ENCODE measurements around the gene PDGFC. TPM values are rescaled to one million over a fixed set of nuclear protein-coding genes. Genes with fewer than 3 reads are reported as not detected.
"Not testable (repeated sequence)": the region's sequence is repeated elsewhere in the genome, so short reads cannot be mapped to it uniquely, and the experiment has no call there.

Gene PDGFC
- total RNA-seq, 1 experiment from 2014 or later: 33.1 TPM

- Histone ChIP-seq H3K9me3 (ENCODE audit: insufficient read depth, low read depth) (no peaks in the 10 kb centered on the region; the same call in none of the 2 replicates), H3K4me3 (no peak overlapping the region), H3K4me1 (replicated peaks; ENCODE audit: insufficient read depth) (peaks cover 16% of the 10 kb centered on the region), H3K36me3 (ENCODE audit: low read depth) (no peaks in the 10 kb centered on the region), H3F3A (ENCODE audit: insufficient read depth, low read depth) (peaks cover 15% of the 10 kb centered on the region; the same call in 1 of the 2 replicates), H3K4me2 (no peak overlapping the region; the same call in 1 of the 2 replicates), H3K79me2 (ENCODE audit: low read depth) (no peaks in the 10 kb centered on the region), H4K20me1 (ENCODE audit: insufficient read depth) (no peaks in the 10 kb centered on the region), H3K9me2 (ENCODE audit: insufficient read depth) (no peaks in the 10 kb centered on the region), H3K27ac (peak overlapping the region; percentile 66), H3K27me3 (ENCODE audit: insufficient read depth, low read depth) (no peaks in the 10 kb centered on the region), H2AFZ (no peak overlapping the region; the same call in 1 of the 2 replicates)
- DNase-seq: no peak
- CTCF ChIA-PET: no interaction called here
- no TSS peak for BruUV-seq (replicated peaks)
- TF ChIP-seq CTCF (conservative IDR thresholded peaks at IDR 0.05) (no peak), EZH2 (IDR thresholded peaks at IDR 0.05; ENCODE audit: low read depth) (no peak)
- intact Hi-C loops (cut with micrococcal nuclease; ENCODE audit: unreplicated experiment): loop anchor here (5.0 kb wide), 1 partner anchor 457 kb away; no protein-coding TSS in a partner anchor
- POLR2A ChIA-PET (ENCODE audit: unreplicated experiment): no interaction called here
These were observed 37.4 kb downstream of the PDGFC start for GRCh38 chr4:156934259-156934635.

- Histone ChIP-seq H3K4me2 (no peak overlapping the region; the same call in 1 of the 2 replicates), H4K20me1 (ENCODE audit: insufficient read depth) (no peaks in the 10 kb centered on the region), H3K79me2 (ENCODE audit: low read depth) (no peaks in the 10 kb centered on the region), H2AFZ (no peak overlapping the region; the same call in 1 of the 2 replicates), H3K36me3 (ENCODE audit: low read depth) (no peaks in the 10 kb centered on the region), H3K9me2 (ENCODE audit: insufficient read depth) (no peaks in the 10 kb centered on the region), H3K27ac (peak overlapping the region; percentile 66), H3K4me1 (replicated peaks; ENCODE audit: insufficient read depth) (peaks cover 16% of the 10 kb centered on the region), H3K27me3 (ENCODE audit: insufficient read depth, low read depth) (no peaks in the 10 kb centered on the region), H3K9me3 (ENCODE audit: insufficient read depth, low read depth) (no peaks in the 10 kb centered on the region; the same call in none of the 2 replicates), H3K4me3 (no peak overlapping the region), H3F3A (ENCODE audit: insufficient read depth, low read depth) (peaks cover 15% of the 10 kb centered on the region; the same call in 1 of the 2 replicates)
- intact Hi-C loops (cut with micrococcal nuclease; ENCODE audit: unreplicated experiment): loop anchor here (5.0 kb wide), 1 partner anchor 456 kb away; no protein-coding TSS in a partner anchor
- POLR2A ChIA-PET (ENCODE audit: unreplicated experiment): interaction anchor here (0.7 kb wide), 1 partner anchor 123 kb away, joined by 3 read pairs; no protein-coding TSS in a partner anchor
- no peak for TF ChIP-seq CTCF (conservative IDR thresholded peaks at IDR 0.05)
- no TSS peak for BruUV-seq (replicated peaks)
- DNase-seq: peak in 1 of 2 experiments; percentile 92
- CTCF ChIA-PET: no interaction called here
These were observed 37.9 kb downstream of the PDGFC start for GRCh38 chr4:156933633-156934258.

GRCh38 chr4:156932360-156932759, 39.2 kb downstream of the PDGFC start:
- BruUV-seq (replicated peaks): not testable (repeated sequence)

More at GRCh38 chr4:156932360-156932759, 39.2 kb downstream of the PDGFC start:
- H3K4me3 ChIP-seq; H3K79me2 ChIP-seq (ENCODE audit: low read depth); H4K20me1 ChIP-seq (ENCODE audit: insufficient read depth); H3K27me3 ChIP-seq (ENCODE audit: insufficient read depth, low read depth); H3K27ac ChIP-seq; H3K4me2 ChIP-seq; POLR2A ChIA-PET (ENCODE audit: unreplicated experiment); DNase-seq; CTCF ChIA-PET; H3K36me3 ChIP-seq (ENCODE audit: low read depth); H3K9me3 ChIP-seq (ENCODE audit: insufficient read depth, low read depth); H3K9me2 ChIP-seq (ENCODE audit: insufficient read depth); H2AFZ ChIP-seq: not testable (repeated sequence)
- intact Hi-C loops (cut with micrococcal nuclease; ENCODE audit: unreplicated experiment): loop anchor here (5.0 kb wide), 1 partner anchor 455 kb away; no protein-coding TSS in a partner anchor
- Histone ChIP-seq H3K4me1 (replicated peaks; ENCODE audit: insufficient read depth) (peaks cover 16% of the 10 kb centered on the region), H3F3A (ENCODE audit: insufficient read depth, low read depth) (peaks cover 15% of the 10 kb centered on the region; the same call in 1 of the 2 replicates)

Data from PC-9 (cell line).